GM21360 (cell line): ENCODE data around the gene PKIB.
A peak's percentile ranks its signal among the peaks of the same experiment; 100 is the strongest.

Source experiments
- ATAC-seq: cut with Tn5 transposase; IDR thresholded peaks from one replicate; pipeline ENCODE4 v1.9.1; 2021; ENCODE audit warnings: mild to moderate bottlenecking, moderate library complexity; ENCODE audit not compliant: unreplicated experiment

PKIB gene

DNA sequence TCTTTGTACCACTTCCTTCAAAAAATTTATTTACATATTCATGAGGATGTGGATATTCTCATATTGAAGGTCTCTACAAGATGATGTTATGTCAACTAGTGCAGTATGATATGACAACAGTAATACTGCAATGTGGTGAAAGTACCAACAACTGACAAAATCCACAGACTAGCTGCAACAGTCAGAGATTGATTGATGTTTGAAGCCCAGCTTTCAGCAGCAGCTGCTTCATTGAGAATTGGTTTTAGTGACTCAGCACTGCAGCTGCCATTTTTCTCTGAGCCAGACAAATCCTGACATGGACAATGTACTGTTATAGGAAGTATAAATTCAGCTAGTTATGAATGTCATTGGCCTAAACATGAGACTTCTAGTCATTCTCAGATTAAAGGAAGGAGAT, 53.8 kb downstream of the PKIB start:
- ATAC-seq = no peak

GRCh38 chr6:122665929-122666328, 55.7 kb downstream of the PKIB start:
- ATAC-seq = no peak

DNA sequence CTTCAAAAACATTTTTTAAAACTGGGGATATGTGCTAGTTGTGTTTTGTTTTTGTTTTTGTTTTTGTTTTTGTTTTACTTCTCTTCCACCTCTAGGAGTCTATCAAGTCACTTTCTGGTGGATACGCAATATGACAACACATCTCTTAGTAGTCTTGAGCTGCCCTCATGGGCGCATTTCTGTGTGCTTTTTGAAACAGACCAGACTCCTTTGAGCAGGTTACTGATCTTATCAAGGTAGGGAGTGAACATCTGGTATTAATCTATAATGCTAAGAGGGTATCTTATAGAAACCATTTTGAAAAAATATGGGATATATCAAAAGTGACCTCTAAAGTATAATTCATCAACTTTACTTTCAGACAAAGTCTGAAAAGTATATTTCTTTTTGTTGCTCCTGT, 56.2 kb downstream of the PKIB start:
- ATAC-seq = no peak

GRCh38 chr6:122669418-122669817, 59.2 kb downstream of the PKIB start:
- ATAC-seq = no peak

DNA sequence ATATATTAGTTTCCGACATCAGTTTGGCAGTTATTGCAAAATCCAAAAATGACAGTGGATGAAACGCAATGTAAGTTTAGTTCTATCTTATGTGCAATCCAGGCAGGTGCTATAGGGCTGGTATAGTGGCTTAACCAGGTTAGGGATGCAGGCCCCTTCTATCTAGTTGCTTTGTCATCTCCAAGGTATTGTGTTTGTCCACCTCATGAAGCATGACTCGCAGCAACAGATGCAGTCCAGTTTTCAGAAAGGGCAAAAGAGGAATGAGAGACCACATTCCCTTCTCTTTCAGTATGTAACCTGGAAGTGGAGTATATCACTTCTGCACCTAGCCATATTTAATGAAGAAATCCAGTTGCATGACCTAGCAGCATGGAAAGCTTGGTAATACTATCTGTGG, 59.7 kb downstream of the PKIB start:
- ATAC-seq = no peak

DNA sequence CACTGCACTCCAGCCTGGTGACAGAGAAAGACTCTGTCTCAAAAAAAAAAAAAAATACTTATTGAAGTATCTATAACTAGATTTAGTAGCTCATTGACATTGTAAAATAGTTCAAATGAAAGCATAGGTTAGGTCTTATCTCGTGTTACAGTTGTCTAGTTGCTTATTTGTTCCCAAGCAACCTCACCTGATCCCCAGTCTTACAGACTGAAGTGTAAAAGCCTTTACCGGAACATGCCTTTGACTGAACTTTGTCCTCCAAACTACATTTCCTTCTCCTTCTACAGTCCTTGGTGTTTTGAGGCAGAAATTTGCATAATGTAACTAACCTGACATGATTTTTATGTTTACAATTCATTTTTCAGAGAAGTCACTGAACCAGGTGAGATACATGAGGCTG, 61.0 kb downstream of the PKIB start:
- no peak for ATAC-seq

GRCh38 chr6:122673343-122673961, 63.2 kb downstream of the PKIB start:
- peak; percentile 74 for ATAC-seq

DNA sequence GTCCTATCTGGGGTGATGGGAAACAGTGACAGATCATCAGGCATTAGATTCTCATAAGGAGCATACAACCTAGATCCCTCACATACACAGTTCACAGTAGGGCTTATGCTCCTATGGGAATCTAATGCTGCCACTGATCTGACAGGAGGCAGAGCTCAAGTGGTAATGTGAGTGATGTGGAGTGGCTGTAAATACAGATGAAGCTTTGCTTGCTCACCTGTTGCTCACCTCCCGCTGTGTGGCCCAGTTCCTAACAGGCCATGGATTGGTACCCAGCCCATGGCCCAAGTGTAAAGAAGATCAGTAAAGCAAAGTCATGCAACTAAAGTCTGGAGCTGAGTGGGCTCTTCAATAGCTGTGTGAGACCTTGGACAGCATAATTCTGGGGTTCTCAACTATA, 65.9 kb downstream of the PKIB start:
- ATAC-seq = no peak

GRCh38 chr6:122676688-122677087, 66.5 kb downstream of the PKIB start:
- no peak for ATAC-seq

DNA sequence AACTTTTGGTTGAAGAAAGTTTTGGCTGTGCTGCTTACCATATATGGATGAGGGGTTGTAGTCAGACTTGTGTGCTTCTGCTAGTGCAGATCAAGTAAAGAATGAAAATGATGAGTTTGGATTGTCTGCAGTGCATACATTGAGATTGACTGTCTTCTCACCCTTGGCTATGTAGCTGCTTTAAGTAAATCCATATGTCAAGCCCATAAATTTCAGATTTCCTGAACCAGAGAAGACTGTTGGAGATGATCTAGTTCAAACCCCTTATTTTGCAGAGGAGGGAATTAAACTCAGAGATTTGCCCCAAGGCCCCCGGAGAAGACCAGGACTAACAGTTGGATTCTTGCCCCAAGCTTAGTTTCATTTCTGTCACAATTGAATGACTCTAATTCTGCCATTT, 67.2 kb downstream of the PKIB start:
- no peak for ATAC-seq

DNA sequence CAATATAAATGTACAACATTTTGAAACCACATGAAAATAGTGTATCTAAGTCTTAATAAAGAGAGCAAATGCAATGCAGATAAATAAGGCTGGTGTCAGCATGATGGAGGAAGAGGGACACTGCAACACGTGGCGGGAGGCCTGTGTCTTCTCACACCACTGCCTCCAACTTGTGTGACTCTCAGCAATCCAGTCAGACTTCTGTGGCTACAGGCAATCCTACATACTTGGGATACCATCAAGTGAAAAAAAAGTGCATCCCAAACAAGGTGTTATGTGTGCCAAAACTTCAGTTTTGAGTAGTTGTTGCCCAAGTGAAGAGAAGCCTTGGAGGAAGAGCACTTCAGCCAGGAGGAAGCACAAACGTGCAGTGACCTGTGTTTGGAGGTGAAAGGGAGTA, 68.6 kb downstream of the PKIB start:
- no peak for ATAC-seq

DNA sequence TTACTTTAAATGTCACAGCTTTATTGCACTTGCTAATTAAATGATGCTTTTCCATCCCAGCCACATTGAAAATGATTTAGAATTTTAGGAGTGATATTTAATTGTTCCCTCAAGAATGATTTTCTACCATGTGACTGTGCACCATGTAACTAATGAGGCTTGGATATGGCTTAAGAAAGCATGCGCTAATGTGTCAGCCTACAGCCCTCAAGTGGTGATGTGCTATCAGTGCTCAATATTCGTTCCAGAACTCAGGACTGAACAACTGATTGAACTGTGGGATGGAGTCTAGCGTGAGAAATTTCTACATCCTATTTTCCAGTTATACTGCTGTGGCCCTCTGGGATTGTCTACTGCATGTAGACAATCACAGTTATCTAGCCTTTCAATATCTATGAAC, 71.5 kb downstream of the PKIB start:
- ATAC-seq = no peak

- ATAC-seq = no peak
Measured at GRCh38 chr6:122683989-122684651, 73.9 kb downstream of the PKIB start.

- ATAC-seq = no peak
Measured at GRCh38 chr6:122692175-122692598, 82.0 kb downstream of the PKIB start.

DNA sequence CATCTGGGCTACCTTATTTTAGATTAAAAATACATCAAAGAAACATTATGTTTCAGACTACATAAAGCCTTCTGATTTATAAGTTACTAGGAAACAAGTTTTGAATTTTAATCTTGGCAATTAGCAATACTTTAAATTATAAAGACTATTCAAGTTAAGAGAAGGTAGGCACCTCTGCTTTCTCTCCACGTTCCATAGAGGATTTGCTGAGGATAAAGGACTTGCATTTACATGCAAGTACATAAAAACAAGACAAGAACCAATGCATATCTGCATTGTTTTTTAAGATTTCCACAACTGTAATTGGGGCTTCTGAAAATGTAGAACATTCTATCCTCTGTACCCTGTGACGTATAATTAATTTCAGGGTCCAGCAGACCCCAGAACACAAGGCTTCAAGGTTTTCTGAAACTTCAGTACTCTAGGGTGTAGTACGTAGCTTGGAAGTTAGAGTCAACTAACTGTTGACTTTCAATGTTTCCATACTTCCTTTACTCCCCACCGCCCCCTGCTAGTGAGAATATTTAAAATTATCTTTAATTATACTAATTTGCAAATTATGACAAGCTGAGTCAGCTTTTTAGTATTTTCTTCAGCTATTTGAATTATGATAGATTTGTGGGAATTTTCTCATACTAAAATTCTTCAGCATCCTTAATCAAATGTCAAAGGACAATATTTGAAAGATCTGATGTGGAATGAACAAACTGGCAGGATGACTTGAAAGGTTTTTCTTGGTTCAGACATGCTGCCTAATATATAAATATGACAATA, 82.8 kb downstream of the PKIB start:
- no peak for ATAC-seq

DNA sequence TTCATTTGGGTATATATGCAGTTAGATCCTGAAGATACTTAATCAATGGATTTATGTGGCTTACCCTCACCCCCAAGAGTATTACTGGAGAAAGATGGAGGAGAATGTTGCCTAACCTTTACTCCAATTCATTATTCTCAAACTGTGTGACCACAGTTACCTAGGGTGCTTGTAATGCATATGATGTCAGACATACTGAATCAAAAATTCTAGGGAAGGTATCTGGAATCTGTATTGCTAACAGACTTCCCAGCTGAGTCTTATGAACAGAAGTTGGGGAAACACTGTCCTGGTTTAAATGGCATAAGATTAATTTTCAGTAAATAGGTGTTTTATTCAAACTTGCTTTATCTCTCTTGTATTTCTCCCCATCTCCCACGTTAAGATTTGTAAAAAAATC, 83.9 kb downstream of the PKIB start:
- no peak for ATAC-seq

DNA sequence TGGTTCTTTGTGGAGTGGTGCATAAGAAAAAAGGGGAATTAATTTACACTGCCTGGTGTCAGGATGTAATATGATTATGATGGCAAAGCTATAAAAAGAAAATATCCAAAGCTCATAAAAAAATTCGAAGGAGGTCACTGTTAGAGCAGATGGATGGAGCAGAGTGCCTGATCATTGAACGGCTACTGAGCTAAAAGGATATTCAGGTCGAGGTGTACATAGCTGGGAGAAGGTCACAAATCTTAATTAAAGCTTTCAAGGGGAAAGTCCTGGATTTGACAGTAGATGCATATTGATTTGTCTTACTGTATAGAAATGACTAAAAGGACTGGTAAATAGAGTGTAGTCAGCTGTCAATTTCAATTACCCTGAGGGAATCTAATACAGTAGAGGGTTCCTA, 84.4 kb downstream of the PKIB start:
- ATAC-seq = no peak

- no peak for ATAC-seq
Measured at GRCh38 chr6:122695188-122695587, 85.0 kb downstream of the PKIB start.

DNA sequence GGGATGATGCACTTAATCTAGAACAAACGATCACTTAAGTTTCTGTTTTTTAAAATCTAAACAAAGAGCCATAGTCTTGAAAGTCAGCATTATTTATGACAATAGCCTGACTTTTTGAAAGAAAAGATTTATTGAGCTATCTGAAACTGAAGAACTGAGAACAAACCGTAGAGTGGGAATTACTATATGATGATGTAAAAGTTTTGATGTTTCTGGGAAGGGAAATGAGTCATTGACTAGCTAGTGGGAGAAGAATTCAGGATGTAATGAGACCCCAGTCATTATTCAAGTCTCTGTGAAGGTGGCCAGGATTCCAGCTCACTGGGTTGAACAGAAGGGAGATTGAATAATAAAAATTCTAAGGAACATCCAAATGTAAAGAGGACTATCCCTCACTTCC, 85.9 kb downstream of the PKIB start:
- no peak for ATAC-seq

GRCh38 chr6:122696853-122697252, 86.6 kb downstream of the PKIB start:
- ATAC-seq = no peak

- ATAC-seq = no peak
Measured at GRCh38 chr6:122697458-122697857, 87.3 kb downstream of the PKIB start.

GRCh38 chr6:122701666-122702065, 91.5 kb downstream of the PKIB start:
- no peak for ATAC-seq
